IPS-20b (cell line): ENCODE results near the gene FSHB.

Source experiments
- H3K27ac ChIP-seq: one replicate; pipeline ENCODE4 v1.5.1; 2013; ENCODE audit warnings: low read length
- H3K27me3 ChIP-seq: 2 replicates; pipeline ENCODE4 v1.6.1; 2013; ENCODE audit warnings: mild to moderate bottlenecking, low read length, inconsistent platforms; ENCODE audit not compliant: insufficient read depth
- H3K36me3 ChIP-seq: 2 replicates; pipeline ENCODE4 v1.6.1; 2013; ENCODE audit warnings: low read depth, mild to moderate bottlenecking, inconsistent platforms, low read length, moderate library complexity; ENCODE audit not compliant: insufficient read depth
- H3K4me1 ChIP-seq: 2 replicates; pipeline ENCODE4 v1.6.1; 2013; ENCODE audit warnings: mild to moderate bottlenecking, control low read depth, inconsistent platforms, low read length, moderate library complexity; ENCODE audit not compliant: insufficient read depth
- H3K4me3 ChIP-seq: 2 replicates; pipeline ENCODE4 v1.5.1; 2013; ENCODE audit warnings: mild to moderate bottlenecking, low read length, inconsistent platforms
- H3K9ac ChIP-seq: 2 replicates; pipeline ENCODE4 v1.6.1; 2013; ENCODE audit warnings: low read depth, mild to moderate bottlenecking, inconsistent platforms, low read length, moderate library complexity
- H3K9me3 ChIP-seq: 2 replicates; pipeline ENCODE4 v1.6.1; 2013; ENCODE audit warnings: mild to moderate bottlenecking, low read depth, low read length, inconsistent platforms; ENCODE audit not compliant: insufficient read depth

FSHB gene

GRCh38 chr11:30277176-30277575 is 46.4 kb downstream of the FSHB start:
- Histone ChIP-seq H3K4me1 (no peaks in the 10 kb centered on the region), H3K36me3 (no peaks in the 10 kb centered on the region), H3K27me3 (no peaks in the 10 kb centered on the region), H3K27ac (no peak overlapping the region), H3K9ac (no peak overlapping the region), H3K4me3 (no peak overlapping the region), H3K9me3 (no peaks in the 10 kb centered on the region)

GRCh38 chr11:30279796-30280195 is 49.0 kb downstream of the FSHB start:
- Histone ChIP-seq H3K4me1 (no peaks in the 10 kb centered on the region), H3K9ac (no peak overlapping the region), H3K4me3 (no peak overlapping the region), H3K36me3 (no peaks in the 10 kb centered on the region), H3K27me3 (no peaks in the 10 kb centered on the region), H3K9me3 (no peaks in the 10 kb centered on the region), H3K27ac (no peak overlapping the region)

- Histone ChIP-seq H3K9ac (no peak overlapping the region), H3K9me3 (no peaks in the 10 kb centered on the region), H3K36me3 (no peaks in the 10 kb centered on the region), H3K27ac (no peak overlapping the region), H3K4me1 (no peaks in the 10 kb centered on the region), H3K4me3 (no peak overlapping the region), H3K27me3 (no peaks in the 10 kb centered on the region)
Measured at GRCh38 chr11:30281476-30282288, 50.9 kb downstream of the FSHB start.

- Histone ChIP-seq H3K4me3 (no peak overlapping the region), H3K9me3 (no peaks in the 10 kb centered on the region), H3K4me1 (no peaks in the 10 kb centered on the region), H3K9ac (no peak overlapping the region), H3K27ac (no peak overlapping the region), H3K36me3 (no peaks in the 10 kb centered on the region), H3K27me3 (no peaks in the 10 kb centered on the region)
Measured at GRCh38 chr11:30282289-30282631, 51.4 kb downstream of the FSHB start.
